Hepatocyte (in vitro differentiated cells): ENCODE measurements around the gene CA11.

ENCODE experiments used
- CTCF ChIP-seq: fragments of 200-600 bp; sonication (generic); IDR thresholded peaks from 2 replicates; pipeline ENCODE4 v1.5.1; 2016; ENCODE audit warnings: antibody characterized with exemption, mild to moderate bottlenecking; ENCODE audit not compliant: poor library complexity
- EZH2phosphoT487 ChIP-seq: fragments of 200-600 bp; sonication (generic); IDR thresholded peaks from one replicate; pipeline ENCODE4 v1.6.1; 2018; ENCODE audit warnings: antibody characterized with exemption, mild to moderate bottlenecking, low read depth, moderate library complexity; ENCODE audit not compliant: unreplicated experiment, severe bottlenecking

DNA sequence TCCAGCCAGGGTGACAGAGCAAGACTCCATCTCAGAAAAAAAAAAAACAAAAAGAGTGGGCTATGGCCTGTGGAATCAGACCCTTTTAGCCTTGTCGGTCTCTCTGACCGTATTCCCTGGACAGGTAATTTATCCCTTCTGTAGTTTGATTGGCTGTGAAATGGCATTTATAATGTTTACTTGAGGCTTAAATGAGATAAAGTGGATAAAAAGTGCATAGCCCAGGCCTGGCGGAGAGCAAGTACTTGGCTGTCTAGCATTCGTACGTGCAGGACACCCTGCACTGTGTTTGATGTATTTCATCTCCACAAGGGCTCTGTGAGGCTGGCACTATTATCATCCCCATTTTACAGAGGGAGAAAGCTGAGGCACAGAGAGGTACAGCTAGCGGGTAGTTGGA, 19.8 kb upstream of the CA11 start:
- TF ChIP-seq CTCF, result no peak
- no peak for TF ChIP-seq EZH2phosphoT487
